GM21723 (cell line): Measurements from ENCODE around the gene SEC14L1.
"Not testable (repeated sequence)": the region's sequence is repeated elsewhere in the genome, so short reads cannot be mapped to it uniquely, and the experiment has no call there.

Experiments used
- ATAC-seq: cut with Tn5 transposase; IDR thresholded peaks from one replicate; pipeline ENCODE4 v1.9.1; 2021; ENCODE audit warnings: mild to moderate bottlenecking, moderate library complexity; ENCODE audit not compliant: unreplicated experiment

The SEC14L1 gene

GRCh38 chr17:77115947-77116346 lies 24.8 kb upstream of the SEC14L1 start:
- no peak for ATAC-seq

GRCh38 chr17:77116371-77116860 lies 24.4 kb upstream of the SEC14L1 start:
- ATAC-seq = no peak

- no peak for ATAC-seq
These were observed 23.4 kb upstream of the SEC14L1 start for GRCh38 chr17:77117415-77117814.

- no peak for ATAC-seq
These were observed 22.4 kb upstream of the SEC14L1 start for GRCh38 chr17:77118251-77118928.

GRCh38 chr17:77119668-77120301 lies 21.0 kb upstream of the SEC14L1 start:
- ATAC-seq = no peak

GRCh38 chr17:77120868-77121267 lies 19.9 kb upstream of the SEC14L1 start:
- no peak for ATAC-seq

GRCh38 chr17:77124192-77124889 lies 16.4 kb upstream of the SEC14L1 start:
- ATAC-seq = no peak

GRCh38 chr17:77125432-77125901 lies 15.3 kb upstream of the SEC14L1 start:
- ATAC-seq = no peak

- ATAC-seq = no peak
These were observed 14.2 kb upstream of the SEC14L1 start for GRCh38 chr17:77126519-77126918.

GRCh38 chr17:77127735-77128361 lies 12.9 kb upstream of the SEC14L1 start:
- ATAC-seq = no peak

- ATAC-seq = no peak
These were observed 11.7 kb upstream of the SEC14L1 start for GRCh38 chr17:77128896-77129567.

GRCh38 chr17:77129568-77130301 lies 11.0 kb upstream of the SEC14L1 start:
- ATAC-seq = no peak

GRCh38 chr17:77130525-77130924 lies 10.2 kb upstream of the SEC14L1 start:
- ATAC-seq = no peak

- ATAC-seq = no peak
These were observed 8.9 kb upstream of the SEC14L1 start for GRCh38 chr17:77131904-77132303.

GRCh38 chr17:77132411-77133086 lies 8.2 kb upstream of the SEC14L1 start:
- no peak for ATAC-seq

- no peak for ATAC-seq
These were observed 7.6 kb upstream of the SEC14L1 start for GRCh38 chr17:77133087-77133638.

- no peak for ATAC-seq
These were observed 4.4 kb upstream of the SEC14L1 start for GRCh38 chr17:77136420-77136767.

GRCh38 chr17:77137111-77137510 lies 3.7 kb upstream of the SEC14L1 start:
- ATAC-seq = no peak

GRCh38 chr17:77137886-77138285 lies 2.9 kb upstream of the SEC14L1 start:
- ATAC-seq = not testable (repeated sequence)
